Measurements from ENCODE around the gene SMAD6.
"Not testable (repeated sequence)": the region's sequence is repeated elsewhere in the genome, so short reads cannot be mapped to it uniquely, and the experiment has no call there.

GRCh38 chr15:66828817-66829541 lies 126.9 kb downstream of the SMAD6 start:
- not testable (repeated sequence) for TF ChIP-seq CTCF (IDR thresholded peaks at IDR 0.05; ENCODE audit: low read length); EZH2 (optimal IDR thresholded peaks at IDR 0.05; ENCODE audit: low read depth, low read length)

Measured in MM.1S (cell line).